Stimulated activated naive B cell treated with anti-CD40 and anti-IgM and Interleukin-4, amounts not matched to agents 10 μg/mL and 1 μg/mL and 100 μg/mL, for 72 hours (primary cell): Measurements from ENCODE around the gene IMMP1L.

Experiments used
- ATAC-seq, 2 donors: fragments of 150-1000 bp; cut with Tn5 transposase; replicated peaks; 2 replicates each; pipeline ENCODE4 v1.10.0; 2021; ENCODE audit warnings: moderate library complexity in 1 of 2
- DNase-seq: peaks from one replicate; pipeline ENCODE4 v3.0.0; 2021
- H3K27ac Mint-ChIP-seq: one replicate; pipeline ENCODE4 v1.8.0; 2022; ENCODE audit warnings: mild to moderate bottlenecking, mixed read lengths
- H3K27me3 Mint-ChIP-seq, 2 donors: one replicate each; pipeline ENCODE4 v1.8.0; 2022; ENCODE audit warnings: mixed read lengths in 2 of 2
- H3K36me3 Mint-ChIP-seq, 2 donors: one replicate each; pipeline ENCODE4 v1.8.0; 2022; ENCODE audit warnings: mixed read lengths in 2 of 2, mild to moderate bottlenecking in 1 of 2
- H3K4me1 Mint-ChIP-seq, 2 donors: one replicate each; pipeline ENCODE4 v1.8.0; 2022; ENCODE audit warnings: mixed read lengths in 2 of 2, mild to moderate bottlenecking in 1 of 2
- H3K4me3 Mint-ChIP-seq, 2 donors: one replicate each; pipeline ENCODE4 v1.8.0; 2022; ENCODE audit warnings: mild to moderate bottlenecking in 2 of 2, mixed read lengths in 2 of 2, moderate library complexity in 1 of 2
- H3K9me3 Mint-ChIP-seq, 2 donors: one replicate each; pipeline ENCODE4 v1.8.0; 2022; ENCODE audit warnings: mixed read lengths in 2 of 2, mild to moderate bottlenecking in 1 of 2

Gene IMMP1L

GRCh38 chr11:31404614-31405013 lies 104.8 kb downstream of the IMMP1L start:
- Mint-ChIP-seq H3K27ac (no peak overlapping the region), H3K36me3 (peaks cover 25 to 32% of the 10 kb centered on the region in 2 donors), H3K4me1 (peaks cover 0 to 4% of the 10 kb centered on the region in 2 donors), H3K27me3 (no peaks in the 10 kb centered on the region), H3K4me3 (no peak overlapping the region), H3K9me3 (peaks cover 3% of the 10 kb centered on the region in 2 donors)
- no peak for DNase-seq
- no peak for ATAC-seq

GRCh38 chr11:31397239-31397834 lies 112.1 kb downstream of the IMMP1L start:
- DNase-seq (no peak), ATAC-seq (no peak)
- Mint-ChIP-seq H3K9me3 (peaks cover 3% of the 10 kb centered on the region in 2 donors), H3K4me1 (peaks cover 0 to 6% of the 10 kb centered on the region in 2 donors), H3K4me3 (no peak overlapping the region), H3K27me3 (no peaks in the 10 kb centered on the region), H3K36me3 (peaks cover 26 to 38% of the 10 kb centered on the region in 2 donors), H3K27ac (no peak overlapping the region)

- DNase-seq, result no peak
- Mint-ChIP-seq H3K27me3 (no peaks in the 10 kb centered on the region), H3K36me3 (peaks cover 19 to 37% of the 10 kb centered on the region in 2 donors), H3K27ac (no peak overlapping the region), H3K4me3 (no peak overlapping the region), H3K4me1 (peaks cover 0 to 3% of the 10 kb centered on the region in 2 donors), H3K9me3 (peaks cover 5 to 8% of the 10 kb centered on the region in 2 donors)
- ATAC-seq, result no peak
These were observed 122.0 kb downstream of the IMMP1L start for GRCh38 chr11:31387379-31387778.

- H3K36me3 Mint-ChIP-seq, result peaks cover 21 to 30% of the 10 kb centered on the region in 2 donors
- no peaks in the 10 kb centered on the region for H3K27me3 Mint-ChIP-seq
- peaks cover 3 to 4% of the 10 kb centered on the region in 2 donors for H3K4me1 Mint-ChIP-seq
- ATAC-seq (no peak), DNase-seq (no peak)
- no peak overlapping the region for H3K27ac Mint-ChIP-seq
- no peak overlapping the region for H3K4me3 Mint-ChIP-seq
- H3K9me3 Mint-ChIP-seq, result no peaks in the 10 kb centered on the region
These were observed 126.3 kb downstream of the IMMP1L start for GRCh38 chr11:31383116-31383515.
